B cell (primary cell): Measurements from ENCODE around the gene IL4R. TPM values are rescaled to one million over a fixed set of nuclear protein-coding genes. Genes with fewer than 3 reads are reported as not detected.

Experiments used
- ATAC-seq: fragments of 200-7000 bp; cut with Tn5 transposase; one replicate; pipeline ENCODE4 v1.10.0; 2021; ENCODE audit warnings: low read depth, mild to moderate bottlenecking, moderate number of reproducible peaks, moderate library complexity
- CTCF ChIA-PET: fragments of 350-600 bp; sonication (Branson Sonifier 250); formaldehyde crosslinking; loops from one replicate; lab custom pipeline; 2021; ENCODE audit warnings: antibody characterized with exemption, inconsistent platforms; lab: Charles Lee
- POLR2A ChIA-PET: fragments of 350-600 bp; sonication (Branson Sonifier 250); formaldehyde crosslinking; loops from one replicate; lab custom pipeline; 2021; ENCODE audit warnings: antibody characterized with exemption; lab: Charles Lee
- DNase-seq: peaks from one replicate; pipeline ENCODE4 v3.0.0; 2013
- H2AFZ ChIP-seq: 2 replicates; pipeline ENCODE4 v1.6.1; 2012; ENCODE audit warnings: mild to moderate bottlenecking, low read depth, low read length; ENCODE audit not compliant: insufficient read depth, poor library complexity, severe bottlenecking
- H3K27ac ChIP-seq, 2 donors: 1 replicate in 1 of 2; 2 replicates in 1 of 2; pipeline ENCODE4 v1.5.1; 2012 to 2013; ENCODE audit warnings: low read length in 2 of 2, mild to moderate bottlenecking in 2 of 2, moderate library complexity in 1 of 2
- H3K27me3 ChIP-seq, 4 experiments: fragments of 200-600 bp in 1 of 4; sonication (generic) in 1 of 4; replicated peaks in 1 of 4; 1 replicate in 2 of 4; 2 replicates in 2 of 4; pipeline versions ENCODE4 v1.6.1 to v1.7.0; 2013 to 2016; ENCODE audit warnings: low read length in 3 of 4, mild to moderate bottlenecking in 2 of 4, mixed read lengths in 1 of 4, moderate library complexity in 1 of 4; ENCODE audit not compliant: insufficient read depth in 4 of 4, control insufficient read depth in 3 of 4; ENCODE audit errors: control extremely low read depth in 1 of 4
- H3K36me3 ChIP-seq, 2 experiments: replicated peaks in 1 of 2; 1 replicate in 1 of 2; 2 replicates in 1 of 2; pipeline versions ENCODE4 v1.6.1 to v1.7.1; 2013; ENCODE audit warnings: low read length in 1 of 2; ENCODE audit not compliant: insufficient read depth in 2 of 2, control insufficient read depth in 1 of 2; ENCODE audit errors: control extremely low read depth in 1 of 2, extremely low read depth in 1 of 2
- H3K4me1 ChIP-seq, 2 donors: fragments of 200-600 bp in 1 of 2; sonication (generic) in 1 of 2; 1 replicate in 1 of 2; 2 replicates in 1 of 2; pipeline versions ENCODE4 v1.5.1 to v1.6.1; 2013 to 2017; ENCODE audit warnings: low read length in 2 of 2; ENCODE audit not compliant: control insufficient read depth in 2 of 2, insufficient read depth in 2 of 2
- H3K4me2 ChIP-seq: replicated peaks from 2 replicates; pipeline ENCODE3; 2012; ENCODE audit warnings: mild to moderate bottlenecking, low read depth, low read length; ENCODE audit not compliant: poor library complexity, severe bottlenecking
- H3K4me3 ChIP-seq, 5 experiments: fragments of 200-600 bp in 1 of 5; sonication (generic) in 1 of 5; 1 replicate in 3 of 5; 2 replicates in 2 of 5; pipeline versions ENCODE4 v1.5.1 to v1.7.0; 2011 to 2016; ENCODE audit warnings: low read length in 4 of 5, mild to moderate bottlenecking in 4 of 5, low read depth in 2 of 5, control low read depth in 1 of 5, moderate library complexity in 1 of 5; ENCODE audit not compliant: insufficient read depth in 1 of 5; ENCODE audit errors: control extremely low read depth in 1 of 5, extremely low read depth in 1 of 5
- H3K79me2 ChIP-seq: fragments of 200-600 bp; sonication (generic); one replicate; pipeline ENCODE4 v1.6.0; 2016; ENCODE audit warnings: low read length; ENCODE audit not compliant: control insufficient read depth, insufficient read depth
- H3K9ac ChIP-seq: fragments of 200-600 bp; sonication (generic); 2 replicates; pipeline ENCODE4 v1.6.1; 2017; ENCODE audit warnings: mild to moderate bottlenecking, low read length, moderate library complexity
- H3K9me3 ChIP-seq, 3 donors: one replicate each; pipeline versions ENCODE4 v1.6.1 to v1.7.1; 2013; ENCODE audit warnings: low read length in 2 of 3; ENCODE audit not compliant: control insufficient read depth in 2 of 3, insufficient read depth in 1 of 3; ENCODE audit errors: control extremely low read depth in 1 of 3
- H4K20me1 ChIP-seq: 2 replicates; pipeline ENCODE4 v1.6.0; 2012; ENCODE audit warnings: mild to moderate bottlenecking, low read length; ENCODE audit not compliant: insufficient read depth, control insufficient read depth, poor library complexity, severe bottlenecking
- H3K27ac Mint-ChIP-seq: one replicate; pipeline ENCODE4 v1.8.0; 2021; ENCODE audit warnings: mixed read lengths
- H3K27me3 Mint-ChIP-seq: one replicate; pipeline ENCODE4 v1.8.0; 2021; ENCODE audit warnings: mixed read lengths
- H3K4me1 Mint-ChIP-seq: one replicate; pipeline ENCODE4 v1.8.0; 2021; ENCODE audit warnings: mixed read lengths
- H3K4me3 Mint-ChIP-seq: one replicate; pipeline ENCODE4 v1.8.0; 2021; ENCODE audit warnings: mixed read lengths
- H3K9me3 Mint-ChIP-seq: one replicate; pipeline ENCODE4 v1.8.0; 2022; ENCODE audit warnings: mixed read lengths; ENCODE audit not compliant: insufficient read depth
- CTCF ChIP-seq: fragments of 200-600 bp; IDR thresholded peaks from one replicate; pipeline ENCODE4 v1.8.0; 2022; ENCODE audit warnings: antibody characterized with exemption, mild to moderate bottlenecking
- EZH2 ChIP-seq: IDR thresholded peaks from 2 replicates; pipeline ENCODE4 v1.6.1; 2012; ENCODE audit warnings: borderline replicate concordance, low read depth, mild to moderate bottlenecking, moderate library complexity, low read length; ENCODE audit not compliant: insufficient read depth, poor library complexity, severe bottlenecking
- WGBS: methylation state at CpG from one replicate; pipeline ENCODE4 v1.1.5; 2013; ENCODE audit warnings: missing lambda C conversion rate; ENCODE audit not compliant: insufficient coverage; 5-methylcytosine and 5-hydroxymethylcytosine counted together
- intact Hi-C: fragments of 100-400 bp; cut with micrococcal nuclease; formaldehyde crosslinking; loops from one replicate; pipeline ENCODE4 v1.10.0; 2022
- polyA plus RNA-seq: library from polyadenylated mRNA; depleted of rRNA; stranded (reverse); fragments of >200 nt; gene quantifications from 2 replicates; pipeline ENCODE4 v1.2.3, GENCODE V29; 2012
- total RNA-seq, 2 donors: library from RNA; stranded (reverse); fragments of 120-200 nt in 1 of 2; gene quantifications; 1 replicate in 1 of 2; 2 replicates in 1 of 2; pipeline versions ENCODE4 v1.2.3 to v1.2.4, GENCODE V29; 2013 to 2022

IL4R gene
- total and polyA plus RNA-seq, 2 donors (not counting 1 experiment from before 2014, with no cell fraction given), result 311 to 966 TPM

GRCh38 chr16:27344721-27345120 lies 30.9 kb downstream of the IL4R start:
- intact Hi-C loops, result no loop called here
- 95% methylated on average over 15 of the region's 15 CpGs for WGBS
- DNase-seq (no peak), ATAC-seq (no peak)
- TF ChIP-seq CTCF, result no peak
- no peak for TF ChIP-seq EZH2
- H3K4me1 ChIP-seq, result peaks cover 41 to 51% of the 10 kb centered on the region in 2 donors
- H3K4me1 Mint-ChIP-seq, result peaks cover 49% of the 10 kb centered on the region
- ChIA-PET POLR2A (interaction anchor here (0.7 kb wide), 2 partner anchors 116 to 193 kb away, joined by 5 read pairs; no protein-coding TSS in a partner anchor), CTCF (interaction anchor here (1.0 to 3.7 kb wide), 4 partner anchors 11 to 122 kb away, joined by 3 to 11 read pairs (median 4); no protein-coding TSS in a partner anchor)
- no peak overlapping the region for H3K4me3 Mint-ChIP-seq
- H3K4me2 ChIP-seq, result no peak overlapping the region
- no peak overlapping the region for H2AFZ ChIP-seq
- no peak overlapping the region for H3K27ac ChIP-seq
- no peaks in the 10 kb centered on the region for H3K9me3 Mint-ChIP-seq
- H3K9ac ChIP-seq, result no peak overlapping the region
- no peaks in the 10 kb centered on the region for H3K27me3 Mint-ChIP-seq
- peaks cover 18 to 99% of the 10 kb centered on the region in 2 experiments for H3K36me3 ChIP-seq
- no peak overlapping the region for H3K4me3 ChIP-seq
- no peak overlapping the region for H3K27ac Mint-ChIP-seq
- H3K9me3 ChIP-seq, result peaks cover 0 to 10% (median 1%) of the 10 kb centered on the region in 3 donors
- H4K20me1 ChIP-seq, result peaks cover 97% of the 10 kb centered on the region
- no peaks in the 10 kb centered on the region for H3K27me3 ChIP-seq
- H3K79me2 ChIP-seq, result peaks cover 86% of the 10 kb centered on the region

GRCh38 chr16:27345201-27345600 lies 31.4 kb downstream of the IL4R start:
- no peak for TF ChIP-seq EZH2
- no peak for TF ChIP-seq CTCF
- Histone ChIP-seq H3K4me2 (peak overlapping the region; percentile 5), H3K9ac (no peak overlapping the region), H4K20me1 (peaks cover 97% of the 10 kb centered on the region), H3K4me1 (peaks cover 36 to 47% of the 10 kb centered on the region in 2 donors), H2AFZ (no peak overlapping the region), H3K27me3 (no peaks in the 10 kb centered on the region), H3K9me3 (peaks cover 0 to 10% (median 1%) of the 10 kb centered on the region in 3 donors), H3K27ac (peak overlapping the region in 1 of 2 donors; percentile 39), H3K4me3 (no peak overlapping the region), H3K36me3 (peaks cover 19 to 99% of the 10 kb centered on the region in 2 experiments), H3K79me2 (peaks cover 81% of the 10 kb centered on the region)
- Mint-ChIP-seq H3K27me3 (no peaks in the 10 kb centered on the region), H3K27ac (peak overlapping the region; percentile 55), H3K4me1 (peaks cover 47% of the 10 kb centered on the region), H3K9me3 (no peaks in the 10 kb centered on the region), H3K4me3 (no peak overlapping the region)
- 99% methylated on average over 5 of the region's 8 CpGs for WGBS
- no peak for DNase-seq
- no peak for ATAC-seq
- ChIA-PET CTCF (interaction anchor here (1.0 to 3.7 kb wide), 4 partner anchors 10 to 122 kb away, joined by 3 to 11 read pairs (median 4); no protein-coding TSS in a partner anchor), POLR2A (interaction anchor here (0.6 to 0.7 kb wide), 2 partner anchors 21 to 116 kb away, joined by 5 to 10 read pairs; no protein-coding TSS in a partner anchor)
- intact Hi-C loops, result no loop called here
